HepG2 (cell line): ENCODE results near the gene FXYD6. TPM values are rescaled to one million over a fixed set of nuclear protein-coding genes. Genes with fewer than 3 reads are reported as not detected.

Source experiments
- ATAC-seq: fragments of 200-7000 bp; cut with Tn5 transposase; 3 replicates; pipeline ENCODE4 v1.9.1; 2020; ENCODE audit warnings: mild to moderate bottlenecking, moderate library complexity
- BruUV-seq: library from RNA; stranded (reverse); fragments of 400-500 nt; replicated peaks from 2 replicates; lab custom pipeline; 2021; lab: Mats Ljungman, UMichigan
- CTCF ChIA-PET: fragments of 300-600 bp; formaldehyde crosslinking; extraction: SDS; loops from one replicate; lab custom pipeline; 2021; ENCODE audit warnings: low total read pairs, inconsistent platforms, low intra/inter-chr PET ratio; lab: Yijun Ruan, JAX
- POLR2A ChIA-PET: fragments of 350-600 bp; sonication (Branson Sonifier 250); formaldehyde crosslinking; loops from one replicate; lab custom pipeline; 2020; ENCODE audit warnings: antibody characterized with exemption, inconsistent platforms; lab: Yijun Ruan, JAX
- DNase-seq: peaks from one replicate; pipeline ENCODE4 v3.0.0-alpha.2; 2015; ENCODE audit warnings: low spot score
- FAIRE-seq: peaks from 3 replicates; lab custom pipeline; 2011; peaks lifted over from hg19 to GRCh38; lab: Jason Lieb, UNC
- H2AFZ ChIP-seq: one replicate; pipeline ENCODE4 v1.6.1; 2011; ENCODE audit warnings: low read length, inconsistent platforms
- H3K27ac ChIP-seq: fragments of 300-600 bp; 3 replicates; pipeline ENCODE4 v1.8.0; 2011; ENCODE audit warnings: mixed run types, mild to moderate bottlenecking, mixed read lengths, low read length, inconsistent platforms; ENCODE audit not compliant: insufficient read depth; ENCODE audit errors: extremely low read length
- H3K27me3 ChIP-seq, 2 experiments: fragments of 200-600 bp in 1 of 2; 2 replicates in 1 of 2; 3 replicates in 1 of 2; pipeline versions ENCODE4 v1.6.0 to v1.8.0; 2011; ENCODE audit warnings: low read length in 2 of 2, mild to moderate bottlenecking in 2 of 2, moderate library complexity in 2 of 2, inconsistent platforms in 1 of 2; ENCODE audit not compliant: insufficient read depth in 2 of 2, control insufficient read depth in 1 of 2
- H3K36me3 ChIP-seq, 2 experiments: fragments of 200-600 bp in 1 of 2; replicated peaks in 1 of 2; 2 replicates in 1 of 2; 3 replicates in 1 of 2; pipeline versions ENCODE4 v1.5.1 to v1.8.0; 2011; ENCODE audit warnings: low read length in 2 of 2, inconsistent platforms in 1 of 2; ENCODE audit not compliant: insufficient read depth in 2 of 2, control insufficient read depth in 1 of 2
- H3K4me1 ChIP-seq: 2 replicates; pipeline ENCODE4 v1.5.1; 2012; ENCODE audit warnings: low read length, inconsistent platforms; ENCODE audit not compliant: insufficient read depth
- H3K4me2 ChIP-seq: 2 replicates; pipeline ENCODE4 v1.6.0; 2011; ENCODE audit warnings: low read depth, low read length, inconsistent platforms
- H3K4me3 ChIP-seq, 3 experiments: fragments of 200-600 bp in 1 of 3; sonication (generic), shearing (Covaris generic) in 1 of 3; replicated peaks in 1 of 3; 2 replicates each; pipeline ENCODE4 v1.5.1; 2011 to 2016; ENCODE audit warnings: low read length in 3 of 3, inconsistent platforms in 2 of 3, low read depth in 2 of 3, mild to moderate bottlenecking in 2 of 3, control low read depth in 1 of 3, mixed read lengths in 1 of 3; ENCODE audit not compliant: insufficient read depth in 1 of 3
- H3K79me2 ChIP-seq: one replicate; pipeline ENCODE4 v1.6.1; 2011; ENCODE audit warnings: low read length, inconsistent platforms; ENCODE audit not compliant: insufficient read depth
- H3K9ac ChIP-seq: 2 replicates; pipeline ENCODE4 v1.6.0; 2011; ENCODE audit warnings: mild to moderate bottlenecking, low read depth, low read length, inconsistent platforms; ENCODE audit not compliant: insufficient read depth
- H3K9me3 ChIP-seq: 2 replicates; pipeline ENCODE4 v1.5.1; 2012; ENCODE audit warnings: mild to moderate bottlenecking, low read length
- H4K20me1 ChIP-seq: 2 replicates; pipeline ENCODE4 v1.6.0; 2011; ENCODE audit warnings: inconsistent platforms, mild to moderate bottlenecking, low read length, moderate library complexity; ENCODE audit not compliant: insufficient read depth
- ATRX ChIP-seq: sonication (generic); formaldehyde crosslinking; IDR thresholded peaks from 2 replicates; pipeline ENCODE4 v1.4.0; 2020; ENCODE audit warnings: missing genetic modification reagents, borderline replicate concordance
- CCAR2 ChIP-seq: fragments of 200-400 bp; formaldehyde crosslinking; optimal IDR thresholded peaks from 2 replicates; pipeline ENCODE3; 2018; ENCODE audit warnings: low read depth, mild to moderate bottlenecking, low read length, moderate library complexity
- NFE2L2 ChIP-seq: fragments of 150-350 bp; IDR thresholded peaks from 2 replicates; pipeline ENCODE4 v1.6.1; 2014; ENCODE audit warnings: low read length
- SP1 ChIP-seq, 2 experiments: fragments of 450-650 bp in 1 of 2; sonication (generic) in 1 of 2; formaldehyde crosslinking in 1 of 2; IDR thresholded peaks; 2 replicates each; pipeline versions ENCODE4 v1.4.0 to v1.6.1; 2016 to 2020; ENCODE audit warnings: missing genetic modification reagents in 1 of 2
- SRY ChIP-seq: sonication (generic); formaldehyde crosslinking; IDR thresholded peaks from 2 replicates; pipeline ENCODE4 v1.8.0; 2022; ENCODE audit warnings: mild to moderate bottlenecking, missing genetic modification reagents
- U2AF1 ChIP-seq: fragments of 200-400 bp; formaldehyde crosslinking; optimal IDR thresholded peaks from 2 replicates; pipeline ENCODE3; 2017; ENCODE audit warnings: mild to moderate bottlenecking, low read depth, low read length
- ZSCAN22 ChIP-seq: sonication (generic); formaldehyde crosslinking; IDR thresholded peaks from 2 replicates; pipeline ENCODE4 v1.4.0; 2020; ENCODE audit warnings: mild to moderate bottlenecking, missing genetic modification reagents
- WGBS: methylation state at CpG from one replicate; pipeline ENCODE4 v1.1.6; 2017; ENCODE audit warnings: low lambda C conversion rate; 5-methylcytosine and 5-hydroxymethylcytosine counted together
- in situ Hi-C: cut with HindIII; loops from 2 replicates; pipeline ENCODE4 v1.10.0; 2017; ENCODE audit warnings: low pct_unique_long_range_greater_than_20kb; ENCODE audit not compliant: extremely low pct_ligation_motif_present
- intact Hi-C: fragments of 100-400 bp; cut with micrococcal nuclease; formaldehyde crosslinking; loops from one replicate; pipeline ENCODE4 v1.10.0; 2022; ENCODE audit not compliant: unreplicated experiment
- polyA plus RNA-seq, 8 experiments: library from polyadenylated mRNA; depleted of rRNA in 3 of 8; stranded (reverse) in 7 of 8; unstranded in 1 of 8; fragments of >200 nt; fragmentation: Illumina TruSeq in 4 of 8; extraction: Trizol in 4 of 8; gene quantifications; 2 replicates each; pipeline versions ENCODE4 v1.2.1 to v1.2.3, GENCODE V29; 2011 to 2016; ENCODE audit warnings: low read depth in 4 of 8, missing spikeins in 1 of 8, mixed read lengths in 1 of 8; ENCODE audit not compliant: insufficient read depth in 1 of 8
- total RNA-seq, 5 experiments: library from RNA; depleted of rRNA; stranded (reverse); fragments of >200 nt; fragmentation: Illumina TruSeq; extraction: Trizol; gene quantifications; 2 replicates each; pipeline ENCODE4 v1.2.3, GENCODE V29; 2016; ENCODE audit warnings: low read depth in 1 of 5
- TF ChIP-seq, protein P1 (sequence below): IDR thresholded peaks from 2 replicates; pipeline ENCODE4 v1.6.1; 2016; ENCODE audit warnings: low read depth

The FXYD6 gene
- total and polyA plus RNA-seq, 2 of the 13 experiments (the other 11 are each of a cell fraction or from before 2014, with no cell fraction given): not detected

DNA sequence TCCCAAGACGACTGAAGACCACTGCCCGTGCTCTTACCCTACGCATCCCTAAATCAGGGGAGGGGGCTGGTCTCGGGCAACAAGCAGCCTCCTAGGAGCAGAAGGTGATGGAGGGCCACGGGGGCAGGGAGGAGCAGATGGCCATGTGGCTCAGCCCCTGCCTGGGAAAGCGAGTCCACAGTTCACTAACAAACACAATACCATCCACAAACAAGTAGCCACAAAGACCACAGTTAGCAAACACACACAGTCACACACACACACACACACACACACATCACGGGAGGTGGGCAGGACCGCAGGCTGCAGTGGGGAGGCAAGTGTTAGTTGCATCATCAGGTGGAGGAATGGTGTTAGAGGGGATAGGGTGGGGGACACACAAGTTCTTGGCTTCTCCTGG lies 38.7 kb downstream of the FXYD6 start (continued):
- TF ChIP-seq SP1 (IDR thresholded peaks at IDR 0.05) (no peak), SP1 (CRISPR knock-in tag; IDR thresholded peaks at IDR 0.05) (no peak), NFE2L2 (no peak)

GRCh38 chr11:117837070-117837776 lies 39.2 kb downstream of the FXYD6 start:
- no peaks in the 10 kb centered on the region for H3K9me3 ChIP-seq
- H3K4me1 ChIP-seq: peaks cover 26% of the 10 kb centered on the region
- no peak overlapping the region for H3K9ac ChIP-seq
- H2AFZ ChIP-seq: no peak overlapping the region
- no peaks in the 10 kb centered on the region for H4K20me1 ChIP-seq
- no peak overlapping the region for H3K4me3 ChIP-seq
- H3K79me2 ChIP-seq: no peaks in the 10 kb centered on the region
- CTCF ChIA-PET: no interaction called here
- no peak for ATAC-seq
- FAIRE-seq: no peak
- 24% methylated on average over 14 of the region's 18 CpGs for WGBS
- H3K27me3 ChIP-seq: peaks cover 13 to 60% of the 10 kb centered on the region in 2 experiments; a peak in 4 of 5 replicates
- no peak overlapping the region for H3K27ac ChIP-seq
- no peak for TF ChIP-seq ZSCAN22 (CRISPR knock-in tag)
- TF ChIP-seq CCAR2: no peak
- TF ChIP-seq SRY (CRISPR knock-in tag): no peak
- TF ChIP-seq ATRX (CRISPR knock-in tag): no peak
- TF ChIP-seq, protein P1, sequence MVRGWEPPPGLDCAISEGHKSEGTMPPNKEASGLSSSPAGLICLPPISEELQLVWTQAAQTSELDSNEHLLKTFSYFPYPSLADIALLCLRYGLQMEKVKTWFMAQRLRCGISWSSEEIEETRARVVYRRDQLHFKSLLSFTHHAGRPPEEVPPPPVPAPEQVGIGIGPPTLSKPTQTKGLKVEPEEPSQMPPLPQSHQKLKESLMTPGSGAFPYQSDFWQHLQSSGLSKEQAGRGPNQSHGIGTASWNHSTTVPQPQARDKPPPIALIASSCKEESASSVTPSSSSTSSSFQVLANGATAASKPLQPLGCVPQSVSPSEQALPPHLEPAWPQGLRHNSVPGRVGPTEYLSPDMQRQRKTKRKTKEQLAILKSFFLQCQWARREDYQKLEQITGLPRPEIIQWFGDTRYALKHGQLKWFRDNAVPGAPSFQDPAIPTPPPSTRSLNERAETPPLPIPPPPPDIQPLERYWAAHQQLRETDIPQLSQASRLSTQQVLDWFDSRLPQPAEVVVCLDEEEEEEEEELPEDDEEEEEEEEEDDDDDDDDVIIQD (CRISPR knock-in tag): no peak
- TF ChIP-seq U2AF1: no peak
- no peak for DNase-seq
- no peak overlapping the region for H3K4me2 ChIP-seq
- BruUV-seq: no TSS peak
- H3K36me3 ChIP-seq: no peaks in the 10 kb centered on the region
- POLR2A ChIA-PET: no interaction called here
- intact Hi-C loops: no loop called here
- in situ Hi-C loops: loop anchor here (10.0 kb wide), 1 partner anchor 218 kb away; no protein-coding TSS in a partner anchor
